Measurements from ENCODE around the gene ABCA5. TPM values are rescaled to one million over a fixed set of nuclear protein-coding genes. Genes with fewer than 3 reads are reported as not detected.
A peak's percentile ranks its signal among the peaks of the same experiment; 100 is the strongest.

The ABCA5 gene
- total and polyA plus RNA-seq, 7 donors: 8.7 to 81.5 (median 54.9) TPM

DNA sequence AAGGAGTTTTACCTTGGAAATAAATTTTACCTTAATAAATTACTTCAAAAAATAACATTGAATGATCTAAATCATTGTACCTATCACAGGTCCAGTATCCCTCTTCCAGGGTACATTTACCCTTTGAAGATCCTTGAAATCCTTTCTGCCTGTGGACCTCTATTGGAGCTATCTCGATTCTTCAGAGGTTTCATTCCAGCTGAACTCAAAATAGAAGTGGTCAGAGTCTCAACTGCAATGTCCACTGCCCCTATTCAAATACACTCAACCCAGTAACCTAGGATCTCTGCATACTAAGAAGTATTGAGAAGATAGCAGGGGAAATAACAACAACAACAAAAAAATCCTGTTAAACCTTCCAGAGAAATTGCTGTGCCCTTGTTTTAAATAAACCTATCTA is 9.3 kb downstream of the ABCA5 start:
- 29 to 52% (median 50%) methylated on average over 1 of the region's 1 CpG for WGBS, 3 donors
- intact Hi-C loops (cut with DNase I): no loop called here

DNA sequence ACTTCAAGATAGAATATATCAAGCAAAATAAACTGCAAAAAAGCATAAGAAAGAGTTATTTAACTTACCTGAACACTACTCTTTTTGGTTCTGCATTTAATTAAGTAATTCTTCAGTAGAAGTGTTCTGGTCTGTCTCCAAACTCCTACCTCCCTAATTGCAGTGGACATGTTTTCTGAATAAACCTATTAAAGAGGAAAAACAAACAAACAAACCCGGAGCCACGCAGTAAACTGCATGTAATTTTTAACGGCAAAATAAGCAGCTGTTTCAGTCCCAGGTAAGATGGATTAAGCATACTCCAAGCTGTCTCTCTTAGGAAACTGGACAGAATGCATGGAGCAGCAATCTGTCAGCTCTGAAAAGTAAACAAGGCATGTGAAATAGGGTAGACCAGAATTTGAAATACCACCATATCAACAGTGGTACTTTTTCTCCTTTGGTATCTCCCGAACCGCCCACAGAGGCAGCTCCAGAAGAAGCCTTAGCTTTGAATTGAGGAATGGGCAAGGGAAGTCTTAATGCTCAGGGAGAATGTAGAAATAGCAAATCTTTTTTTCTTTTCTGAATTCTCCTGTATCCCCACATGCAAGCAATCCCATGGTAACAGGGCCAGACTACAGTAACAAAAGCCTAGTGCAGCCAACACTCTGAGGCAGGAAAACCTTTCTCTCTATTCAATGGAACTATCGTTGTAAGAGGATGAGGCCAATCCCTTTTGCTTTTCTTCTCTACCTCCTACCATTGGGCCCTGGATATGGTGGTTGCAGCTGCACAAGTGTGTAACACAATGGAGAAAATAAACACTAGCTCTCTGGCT is 12.5 kb downstream of the ABCA5 start:
- Histone ChIP-seq H3K4me1 (peaks cover 15% of the 10 kb centered on the region), H3K9me3 (no peaks in the 10 kb centered on the region), H3K4me3 (no peak overlapping the region), H3K27ac (no peak overlapping the region), H3K36me3 (ENCODE audit: insufficient read depth in 1 of 2, low read depth in 1 of 2) (peaks cover 0 to 42% of the 10 kb centered on the region in 2 donors), H3K27me3 (ENCODE audit: insufficient read depth in 3 of 3, low read length in 2 of 3) (no peaks in the 10 kb centered on the region)
- ATAC-seq (no peak), DNase-seq (no peak)
- WGBS, 3 donors: 54 to 62% (median 62%) methylated on average over 6 of the region's 6 CpGs
- intact Hi-C loops (cut with DNase I): no loop called here
- TF ChIP-seq, protein P1, sequence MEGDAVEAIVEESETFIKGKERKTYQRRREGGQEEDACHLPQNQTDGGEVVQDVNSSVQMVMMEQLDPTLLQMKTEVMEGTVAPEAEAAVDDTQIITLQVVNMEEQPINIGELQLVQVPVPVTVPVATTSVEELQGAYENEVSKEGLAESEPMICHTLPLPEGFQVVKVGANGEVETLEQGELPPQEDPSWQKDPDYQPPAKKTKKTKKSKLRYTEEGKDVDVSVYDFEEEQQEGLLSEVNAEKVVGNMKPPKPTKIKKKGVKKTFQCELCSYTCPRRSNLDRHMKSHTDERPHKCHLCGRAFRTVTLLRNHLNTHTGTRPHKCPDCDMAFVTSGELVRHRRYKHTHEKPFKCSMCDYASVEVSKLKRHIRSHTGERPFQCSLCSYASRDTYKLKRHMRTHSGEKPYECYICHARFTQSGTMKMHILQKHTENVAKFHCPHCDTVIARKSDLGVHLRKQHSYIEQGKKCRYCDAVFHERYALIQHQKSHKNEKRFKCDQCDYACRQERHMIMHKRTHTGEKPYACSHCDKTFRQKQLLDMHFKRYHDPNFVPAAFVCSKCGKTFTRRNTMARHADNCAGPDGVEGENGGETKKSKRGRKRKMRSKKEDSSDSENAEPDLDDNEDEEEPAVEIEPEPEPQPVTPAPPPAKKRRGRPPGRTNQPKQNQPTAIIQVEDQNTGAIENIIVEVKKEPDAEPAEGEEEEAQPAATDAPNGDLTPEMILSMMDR (IDR thresholded peaks at IDR 0.05): no peak

More for the DNA sequence above, 9.3 kb downstream of the ABCA5 start:
- Histone ChIP-seq H3K9me3 (no peaks in the 10 kb centered on the region), H3K4me1 (peaks cover 31% of the 10 kb centered on the region), H3K27ac (no peak overlapping the region), H3K4me3 (no peak overlapping the region), H3K36me3 (ENCODE audit: insufficient read depth in 1 of 2, low read depth in 1 of 2) (peaks cover 0 to 22% of the 10 kb centered on the region in 2 donors), H3K27me3 (ENCODE audit: insufficient read depth in 3 of 3, low read length in 2 of 3) (no peaks in the 10 kb centered on the region)
- ATAC-seq (peak in 3 of 4 donors; percentile 22 to 58 (median 37)), DNase-seq (no peak)
- TF ChIP-seq, protein P1 (IDR thresholded peaks at IDR 0.05): no peak

DNA sequence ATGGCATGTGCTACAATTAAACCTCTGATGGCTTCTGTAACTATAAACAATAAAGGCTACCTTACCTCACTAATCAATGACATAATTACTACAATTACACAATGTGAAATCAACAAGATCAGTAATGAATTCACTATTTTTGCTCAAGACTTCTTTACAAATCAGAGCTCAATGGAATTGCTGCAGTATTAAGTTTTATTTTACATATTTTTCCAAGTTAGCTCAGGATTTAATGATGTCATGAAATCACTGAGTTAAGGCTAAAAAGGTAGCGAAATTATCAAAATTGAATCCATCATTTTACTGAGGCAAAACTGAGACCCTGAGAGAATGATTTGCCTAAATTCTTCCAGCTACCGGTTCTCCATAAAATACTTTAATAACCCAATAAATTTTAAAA is 21.8 kb downstream of the ABCA5 start:
- H3K9me3 ChIP-seq: no peaks in the 10 kb centered on the region
- no peak overlapping the region for H3K27ac ChIP-seq
- no peak overlapping the region for H3K4me3 ChIP-seq
- WGBS, 3 donors: 87 to 97% (median 94%) methylated on average over 2 of the region's 2 CpGs
- ATAC-seq (no peak), DNase-seq (no peak)
- H3K27me3 ChIP-seq (ENCODE audit: insufficient read depth in 3 of 3, low read length in 2 of 3): no peaks in the 10 kb centered on the region
- intact Hi-C loops (cut with DNase I): loop anchor here in 1 of 2 donors (5.0 kb wide), 1 partner anchor 43 kb away; no protein-coding TSS in a partner anchor
- TF ChIP-seq, protein P1 (IDR thresholded peaks at IDR 0.05): no peak
- no peaks in the 10 kb centered on the region for H3K4me1 ChIP-seq
- H3K36me3 ChIP-seq (ENCODE audit: insufficient read depth in 1 of 2, low read depth in 1 of 2): peaks cover 0 to 88% of the 10 kb centered on the region in 2 donors

DNA sequence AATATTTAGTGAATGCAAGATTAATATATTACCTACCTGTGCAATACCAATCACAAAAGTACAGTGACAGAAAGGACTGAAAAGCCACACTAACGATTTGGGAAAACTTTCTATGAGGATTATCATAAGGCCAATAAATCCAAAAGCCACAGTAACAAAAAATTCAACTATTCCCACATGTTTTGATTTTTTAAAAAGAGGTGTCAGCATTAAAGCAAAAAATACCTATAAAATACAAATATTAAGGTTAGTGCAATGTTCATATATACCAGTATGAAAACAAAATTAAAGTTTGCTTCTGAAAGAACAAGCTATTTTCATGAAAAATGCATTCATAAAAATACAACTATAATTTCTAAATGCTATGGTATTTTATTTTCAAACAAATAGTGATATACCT is 24.3 kb downstream of the ABCA5 start:
- no peak for DNase-seq
- H3K27ac ChIP-seq: no peak overlapping the region
- intact Hi-C loops (cut with DNase I): no loop called here

More for the DNA sequence above, 24.3 kb downstream of the ABCA5 start:
- no peaks in the 10 kb centered on the region for H3K27me3 ChIP-seq (ENCODE audit: insufficient read depth in 3 of 3, low read length in 2 of 3)
- no peaks in the 10 kb centered on the region for H3K9me3 ChIP-seq
- WGBS, 3 donors: 76 to 79% (median 78%) methylated on average over 1 of the region's 1 CpG
- H3K4me3 ChIP-seq: no peak overlapping the region
- TF ChIP-seq, protein P1 (IDR thresholded peaks at IDR 0.05): no peak
- ATAC-seq: no peak
- peaks cover 0 to 83% of the 10 kb centered on the region in 2 donors for H3K36me3 ChIP-seq (ENCODE audit: insufficient read depth in 1 of 2, low read depth in 1 of 2)
- no peaks in the 10 kb centered on the region for H3K4me1 ChIP-seq
